CD14-positive monocyte (primary cell): ENCODE results near the gene STON1. TPM values are rescaled to one million over a fixed set of nuclear protein-coding genes. Genes with fewer than 3 reads are reported as not detected.

Experiments
- DNase-seq, 3 donors: peaks; one replicate each; pipeline ENCODE4 v3.0.0-alpha.2; 2011 to 2022
- H2AFZ ChIP-seq: 2 replicates; pipeline ENCODE4 v1.6.0; 2012; ENCODE audit warnings: mild to moderate bottlenecking, low read depth, low read length, inconsistent platforms; ENCODE audit not compliant: insufficient read depth, poor library complexity, severe bottlenecking
- H3K27ac ChIP-seq, 2 donors: 1 replicate in 1 of 2; 2 replicates in 1 of 2; pipeline ENCODE4 v1.5.1; 2012 to 2013; ENCODE audit warnings: low read length in 2 of 2, control low read depth in 1 of 2, inconsistent platforms in 1 of 2, low read depth in 1 of 2, mild to moderate bottlenecking in 1 of 2
- H3K27me3 ChIP-seq, 2 donors: one replicate each; pipeline versions ENCODE4 v1.6.0 to v1.6.1; 2011 to 2013; ENCODE audit warnings: low read length in 2 of 2; ENCODE audit not compliant: control insufficient read depth in 2 of 2, insufficient read depth in 2 of 2
- H3K36me3 ChIP-seq, 2 donors: replicated peaks in 1 of 2; 1 replicate in 1 of 2; 2 replicates in 1 of 2; pipeline versions ENCODE4 v1.5.1 to v1.6.1; 2012 to 2013; ENCODE audit warnings: low read length in 2 of 2, control low read depth in 1 of 2, inconsistent platforms in 1 of 2, mild to moderate bottlenecking in 1 of 2; ENCODE audit not compliant: insufficient read depth in 2 of 2, control insufficient read depth in 1 of 2
- H3K4me1 ChIP-seq, 2 donors: 1 replicate in 1 of 2; 2 replicates in 1 of 2; pipeline versions ENCODE4 v1.5.1 to v1.6.1; 2012 to 2013; ENCODE audit warnings: low read length in 2 of 2, control low read depth in 1 of 2, inconsistent platforms in 1 of 2, mild to moderate bottlenecking in 1 of 2, moderate library complexity in 1 of 2; ENCODE audit not compliant: insufficient read depth in 2 of 2, control insufficient read depth in 1 of 2
- H3K4me2 ChIP-seq: replicated peaks from 2 replicates; pipeline ENCODE3; 2012; ENCODE audit warnings: low read length, moderate library complexity, mild to moderate bottlenecking; ENCODE audit not compliant: poor library complexity, severe bottlenecking; ENCODE audit errors: extremely low read depth
- H3K4me3 ChIP-seq, 3 experiments: fragments of 200-600 bp in 1 of 3; sonication (generic) in 1 of 3; replicated peaks in 1 of 3; 1 replicate in 2 of 3; 2 replicates in 1 of 3; pipeline ENCODE4 v1.5.1; 2011 to 2013; ENCODE audit warnings: low read length in 3 of 3, mild to moderate bottlenecking in 3 of 3, control low read depth in 2 of 3, low read depth in 2 of 3, inconsistent platforms in 1 of 3, moderate library complexity in 1 of 3
- H3K79me2 ChIP-seq: 2 replicates; pipeline ENCODE4 v1.6.0; 2012; ENCODE audit warnings: mild to moderate bottlenecking, control low read depth, inconsistent platforms, low read length, moderate library complexity; ENCODE audit not compliant: insufficient read depth
- H3K9ac ChIP-seq: 2 replicates; pipeline ENCODE4 v1.6.0; 2017; ENCODE audit warnings: low read length, mild to moderate bottlenecking; ENCODE audit not compliant: insufficient read depth, poor library complexity, severe bottlenecking
- H3K9me3 ChIP-seq, 2 donors: replicated peaks in 1 of 2; 1 replicate in 1 of 2; 2 replicates in 1 of 2; pipeline versions ENCODE4 v1.5.1 to v1.6.1; 2012 to 2013; ENCODE audit warnings: low read length in 2 of 2, control low read depth in 1 of 2; ENCODE audit not compliant: control insufficient read depth in 1 of 2, insufficient read depth in 1 of 2
- H4K20me1 ChIP-seq: 2 replicates; pipeline ENCODE4 v1.6.0; 2012; ENCODE audit warnings: mild to moderate bottlenecking, low read length, control low read depth, moderate library complexity; ENCODE audit not compliant: insufficient read depth
- H3K27ac Mint-ChIP-seq, 7 donors: one replicate each; pipeline ENCODE4 v1.8.0; 2020; ENCODE audit warnings: mild to moderate bottlenecking in 7 of 7, mixed read lengths in 7 of 7, moderate library complexity in 6 of 7, inconsistent platforms in 2 of 7
- H3K27me3 Mint-ChIP-seq, 3 donors: one replicate each; pipeline ENCODE4 v1.8.0; 2021 to 2022; ENCODE audit warnings: low read depth in 3 of 3, mild to moderate bottlenecking in 3 of 3, mixed read lengths in 3 of 3, moderate library complexity in 3 of 3, inconsistent platforms in 1 of 3
- H3K36me3 Mint-ChIP-seq, 2 donors: one replicate each; pipeline ENCODE4 v1.8.0; 2020; ENCODE audit warnings: mixed read lengths in 2 of 2, inconsistent platforms in 1 of 2, mild to moderate bottlenecking in 1 of 2
- H3K4me1 Mint-ChIP-seq: one replicate; pipeline ENCODE4 v1.8.0; 2020; ENCODE audit warnings: mild to moderate bottlenecking, mixed read lengths
- H3K4me3 Mint-ChIP-seq, 2 donors: one replicate each; pipeline ENCODE4 v1.8.0; 2020; ENCODE audit warnings: mild to moderate bottlenecking in 2 of 2, mixed read lengths in 2 of 2, moderate library complexity in 1 of 2
- H3K9me3 Mint-ChIP-seq, 7 donors: one replicate each; pipeline ENCODE4 v1.8.0; 2020 to 2022; ENCODE audit warnings: mixed read lengths in 7 of 7, mild to moderate bottlenecking in 6 of 7, moderate library complexity in 6 of 7, inconsistent platforms in 2 of 7
- WGBS: methylation state at CpG from one replicate; pipeline ENCODE4 v1.1.5; 2013; ENCODE audit warnings: missing lambda C conversion rate; ENCODE audit not compliant: insufficient coverage; 5-methylcytosine and 5-hydroxymethylcytosine counted together
- intact Hi-C, 2 donors: fragments of 100-400 bp; cut with micrococcal nuclease; formaldehyde crosslinking; loops; one replicate each; pipeline versions ENCODE4 v1.15.0 to v1.15.1; 2023
- polyA plus RNA-seq, 3 donors: library from polyadenylated mRNA; depleted of rRNA in 1 of 3; unstranded in 2 of 3; stranded (reverse) in 1 of 3; fragments of 300-500 nt in 2 of 3; fragments of >200 nt in 1 of 3; fragmentation: Illumina TruSeq in 2 of 3; gene quantifications; 1 replicate in 2 of 3; 2 replicates in 1 of 3; pipeline ENCODE4 v1.2.3, GENCODE V29; 2012 to 2021
- TF ChIP-seq, protein P1 (sequence below): fragments of 200-600 bp; IDR thresholded peaks from one replicate; pipeline ENCODE4 v1.8.0; 2022; ENCODE audit warnings: antibody characterized with exemption, mild to moderate bottlenecking

STON1 gene
- polyA plus RNA-seq, 3 donors, result 0.12 to 0.33 TPM; not detected in 1

DNA sequence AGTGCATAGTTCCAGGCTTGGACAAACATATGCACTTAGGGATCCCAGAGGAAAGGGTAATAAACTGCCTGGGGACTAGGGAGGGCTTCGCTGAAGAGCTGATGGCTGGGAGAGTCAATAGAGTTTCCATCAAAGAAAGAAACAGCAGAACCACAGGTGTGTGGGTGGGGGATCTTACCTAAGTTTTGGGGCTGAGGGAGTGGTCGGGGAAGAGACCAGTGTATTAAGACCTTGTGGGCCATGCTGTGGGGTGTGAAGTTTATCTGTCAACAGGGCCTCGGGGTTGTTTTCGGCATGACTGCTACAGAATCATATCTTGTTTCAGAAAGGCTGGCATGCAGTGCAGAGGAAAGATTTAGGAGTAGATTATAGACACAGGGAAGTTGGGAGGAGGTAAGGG lies 56.5 kb downstream of the STON1 start:
- no peak overlapping the region for H3K27ac Mint-ChIP-seq
- H3K4me3 Mint-ChIP-seq, result no peak overlapping the region
- 74% methylated on average over 4 of the region's 4 CpGs for WGBS
- no peaks in the 10 kb centered on the region for H3K79me2 ChIP-seq
- H3K27me3 Mint-ChIP-seq, result peaks cover 0 to 3% (median 0%) of the 10 kb centered on the region in 3 donors
- no peak overlapping the region for H3K9ac ChIP-seq
- H3K27ac ChIP-seq, result no peak overlapping the region
- intact Hi-C loops, result no loop called here
- no peak overlapping the region for H2AFZ ChIP-seq
- H3K4me3 ChIP-seq, result no peak overlapping the region
- no peaks in the 10 kb centered on the region for H3K27me3 ChIP-seq
- H3K4me1 ChIP-seq, result no peaks in the 10 kb centered on the region
- peaks cover 7% of the 10 kb centered on the region for H3K4me1 Mint-ChIP-seq
- TF ChIP-seq, protein P1, sequence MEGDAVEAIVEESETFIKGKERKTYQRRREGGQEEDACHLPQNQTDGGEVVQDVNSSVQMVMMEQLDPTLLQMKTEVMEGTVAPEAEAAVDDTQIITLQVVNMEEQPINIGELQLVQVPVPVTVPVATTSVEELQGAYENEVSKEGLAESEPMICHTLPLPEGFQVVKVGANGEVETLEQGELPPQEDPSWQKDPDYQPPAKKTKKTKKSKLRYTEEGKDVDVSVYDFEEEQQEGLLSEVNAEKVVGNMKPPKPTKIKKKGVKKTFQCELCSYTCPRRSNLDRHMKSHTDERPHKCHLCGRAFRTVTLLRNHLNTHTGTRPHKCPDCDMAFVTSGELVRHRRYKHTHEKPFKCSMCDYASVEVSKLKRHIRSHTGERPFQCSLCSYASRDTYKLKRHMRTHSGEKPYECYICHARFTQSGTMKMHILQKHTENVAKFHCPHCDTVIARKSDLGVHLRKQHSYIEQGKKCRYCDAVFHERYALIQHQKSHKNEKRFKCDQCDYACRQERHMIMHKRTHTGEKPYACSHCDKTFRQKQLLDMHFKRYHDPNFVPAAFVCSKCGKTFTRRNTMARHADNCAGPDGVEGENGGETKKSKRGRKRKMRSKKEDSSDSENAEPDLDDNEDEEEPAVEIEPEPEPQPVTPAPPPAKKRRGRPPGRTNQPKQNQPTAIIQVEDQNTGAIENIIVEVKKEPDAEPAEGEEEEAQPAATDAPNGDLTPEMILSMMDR, result no peak
- no peaks in the 10 kb centered on the region for H4K20me1 ChIP-seq
- H3K36me3 ChIP-seq, result no peaks in the 10 kb centered on the region
- no peaks in the 10 kb centered on the region for H3K9me3 ChIP-seq
- H3K9me3 Mint-ChIP-seq, result peaks cover 0 to 1% (median 0%) of the 10 kb centered on the region in 7 donors
- no peak overlapping the region for H3K4me2 ChIP-seq
- no peaks in the 10 kb centered on the region for H3K36me3 Mint-ChIP-seq
- no peak for DNase-seq

DNA sequence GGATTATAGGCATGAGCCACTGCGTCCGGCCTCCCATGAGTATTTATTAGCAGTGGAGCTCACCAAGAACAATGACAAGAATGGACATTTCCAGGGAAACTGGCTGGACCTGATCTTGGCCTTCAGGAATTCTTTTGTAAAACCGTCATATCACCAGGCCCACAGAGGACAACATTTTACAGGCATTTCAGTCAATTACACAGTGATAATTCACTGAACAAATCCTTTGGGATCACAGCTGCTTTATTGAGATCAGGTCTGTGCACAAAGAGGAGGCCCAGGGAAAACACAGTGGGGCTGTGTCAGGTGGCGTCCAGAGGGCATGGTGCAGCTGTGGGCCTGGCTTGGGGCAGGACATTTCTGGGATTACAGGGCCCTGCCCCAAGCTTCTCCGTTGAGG lies 57.6 kb downstream of the STON1 start:
- 97% methylated on average over 3 of the region's 5 CpGs for WGBS
- Mint-ChIP-seq H3K27me3 (peaks cover 0 to 3% (median 0%) of the 10 kb centered on the region in 3 donors), H3K36me3 (no peaks in the 10 kb centered on the region), H3K27ac (no peak overlapping the region), H3K9me3 (peaks cover 0 to 1% (median 0%) of the 10 kb centered on the region in 7 donors), H3K4me1 (peaks cover 7% of the 10 kb centered on the region), H3K4me3 (no peak overlapping the region)
- Histone ChIP-seq H3K4me3 (no peak overlapping the region), H3K27me3 (no peaks in the 10 kb centered on the region), H2AFZ (no peak overlapping the region), H3K4me1 (no peaks in the 10 kb centered on the region), H4K20me1 (no peaks in the 10 kb centered on the region), H3K9me3 (no peaks in the 10 kb centered on the region), H3K36me3 (no peaks in the 10 kb centered on the region), H3K27ac (no peak overlapping the region), H3K9ac (no peak overlapping the region), H3K79me2 (no peaks in the 10 kb centered on the region), H3K4me2 (no peak overlapping the region)
- TF ChIP-seq, protein P1, result no peak
- DNase-seq, result no peak
- intact Hi-C loops, result no loop called here
